H9 (cell line): Measurements from ENCODE around the gene ZNF383. TPM values are rescaled to one million over a fixed set of nuclear protein-coding genes. Genes with fewer than 3 reads are reported as not detected.

Experiments
- total RNA-seq: library from RNA; stranded (reverse); gene quantifications from 2 replicates; pipeline ENCODE4 v1.2.1, GENCODE V29; 2021

Gene ZNF383
- total RNA-seq, 1 experiment from 2014 or later: 5.7 TPM

Other genes with a start within 250 kb of the ZNF383 start
- 9.8 and 12.5 TPM in 2 replicates for gene ZNF420, start 139.8 kb upstream of the ZNF383 start, total RNA-seq
- 17.1 and 18.3 TPM in 2 replicates for gene ZNF585A, start 45.5 kb upstream of the ZNF383 start, total RNA-seq
- 5.5 and 7.4 TPM in 2 replicates for gene ZNF585B, start 7.7 kb upstream of the ZNF383 start, total RNA-seq
- gene ZNF527, start 152.9 kb downstream of the ZNF383 start, total RNA-seq: 5.2 and 6.1 TPM in 2 replicates
- 12.9 and 14.2 TPM in 2 replicates for gene ZNF569, start 249.2 kb downstream of the ZNF383 start, total RNA-seq